Sigmoid colon (tissue), 7 donors: Measurements from ENCODE around the gene ARHGEF19. TPM values are rescaled to one million over a fixed set of nuclear protein-coding genes. Genes with fewer than 3 reads are reported as not detected.
"Not testable (repeated sequence)": the region's sequence is repeated elsewhere in the genome, so short reads cannot be mapped to it uniquely, and the experiment has no call there.

Experiments used
- DNase-seq: peaks from one replicate; pipeline ENCODE4 v3.0.0-alpha.2; 2019
- H3K27ac ChIP-seq, 4 donors: fragments of 200-600 bp; sonication (generic); one replicate each; pipeline ENCODE4 v1.5.1; 2016 to 2019; ENCODE audit warnings: mild to moderate bottlenecking in 1 of 4
- H3K27me3 ChIP-seq, 3 donors: fragments of 200-600 bp; sonication (generic); one replicate each; pipeline ENCODE4 v1.5.1; 2019; ENCODE audit warnings: mild to moderate bottlenecking in 1 of 3
- H3K36me3 ChIP-seq, 4 donors: fragments of 200-600 bp; sonication (generic); one replicate each; pipeline ENCODE4 v1.5.1; 2016 to 2019
- H3K4me1 ChIP-seq, 4 donors: fragments of 200-600 bp; sonication (generic); one replicate each; pipeline ENCODE4 v1.5.1; 2017 to 2019
- H3K4me3 ChIP-seq, 4 donors: fragments of 200-600 bp; sonication (generic); one replicate each; pipeline ENCODE4 v1.5.1; 2017 to 2019; ENCODE audit warnings: mild to moderate bottlenecking in 2 of 4, moderate library complexity in 1 of 4
- H3K9me3 ChIP-seq, 4 donors: fragments of 200-600 bp in 3 of 4; sonication (generic) in 3 of 4; one replicate each; pipeline versions ENCODE4 v1.5.1 to v1.6.1; 2013 to 2019
- EP300 ChIP-seq, 4 donors: sonication (generic); formaldehyde crosslinking; IDR thresholded peaks; one replicate each; pipeline ENCODE4 v1.6.1; 2017; ENCODE audit warnings: antibody characterized with exemption in 4 of 4
- POLR2A ChIP-seq, 2 donors: fragments of 450-650 bp; IDR thresholded peaks; one replicate each; pipeline ENCODE4 v1.6.1; 2016; ENCODE audit warnings: antibody characterized with exemption in 2 of 2, mild to moderate bottlenecking in 2 of 2, moderate library complexity in 2 of 2
- POLR2AphosphoS5 ChIP-seq, 4 donors: sonication (generic); formaldehyde crosslinking; IDR thresholded peaks; one replicate each; pipeline ENCODE4 v1.6.1; 2017; ENCODE audit warnings: antibody characterized with exemption in 4 of 4
- WGBS, 2 donors: extraction: QIAGEN DNeasy Blood & Tissue Kit; methylation state at CpG; one replicate each; pipeline ENCODE4 v1.1.7; 2013; 5-methylcytosine and 5-hydroxymethylcytosine counted together
- intact Hi-C: fragments of 100-400 bp; cut with DNase I; formaldehyde crosslinking; loops from one replicate; pipeline ENCODE4 v1.15.1; 2023
- polyA plus RNA-seq, 3 donors: library from polyadenylated mRNA; stranded (reverse); fragments of 200-250 nt; gene quantifications; one replicate each; pipeline ENCODE4 v1.2.3, GENCODE V29; 2013
- total RNA-seq, 4 donors: library from RNA; depleted of rRNA; stranded (reverse); fragments of >200 nt; gene quantifications; one replicate each; pipeline ENCODE4 v1.1.0, GENCODE V29; 2016
- TF ChIP-seq, protein P1 (sequence below), 4 experiments: fragments of 450-650 bp in 3 of 4; fragments of 200-600 bp in 1 of 4; IDR thresholded peaks; one replicate each; pipeline ENCODE4 v1.5.1; 2016 to 2019; ENCODE audit warnings: antibody characterized with exemption in 4 of 4, mild to moderate bottlenecking in 3 of 4, moderate library complexity in 2 of 4
- donor health status: healthy with polysubstance abuse.
- donor health status: Bipolar disorder and iron deficiency.
- donor health status: healthy.

The ARHGEF19 gene
- total and polyA plus RNA-seq, 7 donors: 2.5 to 10.8 (median 4.0) TPM; not detected in 1

DNA sequence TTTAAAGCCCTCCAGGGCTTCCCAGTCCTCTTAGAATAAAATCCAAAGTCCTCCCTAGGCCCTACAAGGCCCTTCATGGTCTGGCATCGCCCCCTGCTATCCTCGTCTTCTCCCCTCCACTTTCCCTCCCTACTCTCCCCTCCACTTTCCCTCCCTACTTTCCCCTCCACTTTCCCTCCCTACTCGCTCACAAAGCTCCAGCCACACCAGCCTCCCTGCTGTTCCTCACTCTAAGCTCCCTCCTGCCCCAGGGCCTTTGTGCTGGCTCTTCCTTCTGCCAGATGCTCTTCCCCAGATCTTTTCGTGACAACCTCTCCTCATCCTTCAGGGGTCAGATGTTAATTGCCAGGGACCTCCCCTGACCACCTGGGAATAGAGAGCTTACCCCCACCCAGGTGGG lies 12.8 kb downstream of the ARHGEF19 start:
- intact Hi-C loops: loop anchor here (10.0 kb wide), 1 partner anchor 165 kb away; the partner anchor contains the start of gene SZRD1
- WGBS, 2 donors: 95 to 96% methylated on average over 4 of the region's 4 CpGs
- H3K4me1 ChIP-seq: no peaks in the 10 kb centered on the region
- no peak for DNase-seq
- H3K4me3 ChIP-seq: no peak overlapping the region
- H3K27ac ChIP-seq: no peak overlapping the region
- H3K36me3 ChIP-seq: no peaks in the 10 kb centered on the region
- no peaks in the 10 kb centered on the region for H3K9me3 ChIP-seq
- H3K27me3 ChIP-seq: no peaks in the 10 kb centered on the region
- TF ChIP-seq POLR2AphosphoS5 (IDR thresholded peaks at IDR 0.05): no peak
- TF ChIP-seq POLR2A (IDR thresholded peaks at IDR 0.05): no peak
- no peak for TF ChIP-seq EP300 (IDR thresholded peaks at IDR 0.05)
- TF ChIP-seq, protein P1, sequence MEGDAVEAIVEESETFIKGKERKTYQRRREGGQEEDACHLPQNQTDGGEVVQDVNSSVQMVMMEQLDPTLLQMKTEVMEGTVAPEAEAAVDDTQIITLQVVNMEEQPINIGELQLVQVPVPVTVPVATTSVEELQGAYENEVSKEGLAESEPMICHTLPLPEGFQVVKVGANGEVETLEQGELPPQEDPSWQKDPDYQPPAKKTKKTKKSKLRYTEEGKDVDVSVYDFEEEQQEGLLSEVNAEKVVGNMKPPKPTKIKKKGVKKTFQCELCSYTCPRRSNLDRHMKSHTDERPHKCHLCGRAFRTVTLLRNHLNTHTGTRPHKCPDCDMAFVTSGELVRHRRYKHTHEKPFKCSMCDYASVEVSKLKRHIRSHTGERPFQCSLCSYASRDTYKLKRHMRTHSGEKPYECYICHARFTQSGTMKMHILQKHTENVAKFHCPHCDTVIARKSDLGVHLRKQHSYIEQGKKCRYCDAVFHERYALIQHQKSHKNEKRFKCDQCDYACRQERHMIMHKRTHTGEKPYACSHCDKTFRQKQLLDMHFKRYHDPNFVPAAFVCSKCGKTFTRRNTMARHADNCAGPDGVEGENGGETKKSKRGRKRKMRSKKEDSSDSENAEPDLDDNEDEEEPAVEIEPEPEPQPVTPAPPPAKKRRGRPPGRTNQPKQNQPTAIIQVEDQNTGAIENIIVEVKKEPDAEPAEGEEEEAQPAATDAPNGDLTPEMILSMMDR (IDR thresholded peaks at IDR 0.05): no peak

DNA sequence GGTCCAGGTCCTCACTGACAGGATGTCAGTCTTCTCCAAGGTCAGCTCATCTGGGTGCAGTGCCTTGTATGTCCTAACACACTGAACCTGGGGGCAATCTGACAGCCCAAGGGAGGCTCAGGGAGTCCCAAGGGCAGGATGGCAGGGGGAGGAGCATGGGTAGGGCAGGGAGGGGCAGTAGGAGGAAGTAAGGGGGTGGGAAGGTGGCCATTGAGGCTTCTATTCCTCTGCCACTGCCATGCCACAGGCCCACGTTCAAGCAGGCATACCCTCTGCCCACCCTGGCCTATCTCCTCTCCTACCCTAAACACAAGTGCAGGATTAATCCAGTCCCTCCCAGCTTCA lies 13.3 kb downstream of the ARHGEF19 start:
- Histone ChIP-seq H3K36me3 (no peaks in the 10 kb centered on the region), H3K4me1 (no peaks in the 10 kb centered on the region), H3K27me3 (no peaks in the 10 kb centered on the region), H3K4me3 (no peak overlapping the region), H3K9me3 (no peaks in the 10 kb centered on the region), H3K27ac (no peak overlapping the region)
- WGBS, 2 donors: 22 to 68% methylated on average over 1 of the region's 1 CpG
- TF ChIP-seq POLR2A (IDR thresholded peaks at IDR 0.05) (no peak), POLR2AphosphoS5 (IDR thresholded peaks at IDR 0.05) (no peak), EP300 (IDR thresholded peaks at IDR 0.05) (no peak)
- TF ChIP-seq, protein P1 (IDR thresholded peaks at IDR 0.05): no peak
- no peak for DNase-seq
- intact Hi-C loops: no loop called here

DNA sequence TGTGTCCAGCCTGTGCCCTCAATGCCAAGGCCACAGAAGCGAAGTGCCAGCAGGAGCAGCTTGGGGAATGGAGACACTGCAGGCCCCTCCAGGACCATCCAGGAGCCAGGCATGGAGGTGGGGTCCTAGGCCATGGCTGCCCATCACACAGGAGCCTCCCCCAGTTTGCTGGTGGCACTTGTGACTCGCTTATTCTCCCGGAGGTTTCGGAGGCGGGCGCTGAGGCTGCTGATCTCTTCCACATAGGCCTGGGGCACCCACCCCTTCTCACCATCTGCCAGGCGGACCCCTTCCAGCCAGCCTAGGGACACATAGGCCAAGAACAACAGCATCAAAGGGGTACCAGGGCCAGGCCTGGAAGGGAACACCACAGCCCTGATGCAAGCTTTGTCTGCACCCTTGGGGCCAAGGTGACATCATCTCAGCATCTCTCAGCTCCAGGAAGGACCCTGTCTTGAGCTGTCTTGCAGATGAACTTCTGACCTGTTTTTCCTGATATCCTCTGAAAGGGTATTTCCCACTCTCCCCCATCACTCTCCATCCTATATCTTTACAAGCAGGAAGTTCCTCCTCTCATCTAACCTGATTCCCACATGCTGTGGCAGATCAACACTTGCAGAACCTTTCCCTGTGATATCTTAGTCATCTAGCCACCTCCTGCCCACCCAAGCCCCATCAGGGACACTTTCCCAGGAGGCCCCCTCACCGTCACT lies 13.9 kb downstream of the ARHGEF19 start:
- TF ChIP-seq EP300 (IDR thresholded peaks at IDR 0.05) (no peak), POLR2AphosphoS5 (IDR thresholded peaks at IDR 0.05) (no peak), POLR2A (IDR thresholded peaks at IDR 0.05) (no peak)
- TF ChIP-seq, protein P1 (IDR thresholded peaks at IDR 0.05): no peak
- Histone ChIP-seq H3K36me3 (no peaks in the 10 kb centered on the region), H3K27me3 (no peaks in the 10 kb centered on the region), H3K9me3 (no peaks in the 10 kb centered on the region), H3K4me3 (no peak overlapping the region), H3K27ac (no peak overlapping the region), H3K4me1 (no peaks in the 10 kb centered on the region)
- no peak for DNase-seq
- WGBS, 2 donors: 92 to 93% methylated on average over 8 of the region's 8 CpGs
- intact Hi-C loops: no loop called here

DNA sequence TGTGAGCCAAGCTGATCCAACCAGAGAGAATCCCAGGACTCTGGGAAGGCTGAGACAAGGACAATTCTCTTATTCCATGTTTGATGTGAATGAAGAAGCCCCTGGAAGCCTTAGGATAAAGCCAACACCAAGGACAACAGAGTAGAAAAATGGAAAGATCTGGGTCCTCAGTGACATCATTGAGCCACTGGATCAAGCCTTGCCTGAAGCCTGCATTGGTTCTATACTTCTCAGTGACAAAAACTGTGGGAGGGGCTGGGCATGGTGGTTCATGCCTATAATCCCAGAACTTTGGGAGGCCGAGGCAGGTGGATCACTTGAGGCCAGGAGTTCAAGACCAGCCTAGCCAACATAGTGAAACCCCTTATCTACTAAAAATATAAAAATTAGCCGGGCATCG lies 15.6 kb downstream of the ARHGEF19 start:
- H3K27me3 ChIP-seq: no peaks in the 10 kb centered on the region
- no peaks in the 10 kb centered on the region for H3K36me3 ChIP-seq
- H3K27ac ChIP-seq: no peak overlapping the region
- TF ChIP-seq EP300 (IDR thresholded peaks at IDR 0.05): no peak
- no peak for TF ChIP-seq POLR2AphosphoS5 (IDR thresholded peaks at IDR 0.05)
- TF ChIP-seq, protein P1 (IDR thresholded peaks at IDR 0.05): no peak
- TF ChIP-seq POLR2A (IDR thresholded peaks at IDR 0.05): no peak
- no peaks in the 10 kb centered on the region for H3K4me1 ChIP-seq
- DNase-seq: no peak
- intact Hi-C loops: no loop called here
- no peaks in the 10 kb centered on the region for H3K9me3 ChIP-seq
- 60 to 64% methylated on average over 3 of the region's 3 CpGs for WGBS, 2 donors
- H3K4me3 ChIP-seq: no peak overlapping the region

DNA sequence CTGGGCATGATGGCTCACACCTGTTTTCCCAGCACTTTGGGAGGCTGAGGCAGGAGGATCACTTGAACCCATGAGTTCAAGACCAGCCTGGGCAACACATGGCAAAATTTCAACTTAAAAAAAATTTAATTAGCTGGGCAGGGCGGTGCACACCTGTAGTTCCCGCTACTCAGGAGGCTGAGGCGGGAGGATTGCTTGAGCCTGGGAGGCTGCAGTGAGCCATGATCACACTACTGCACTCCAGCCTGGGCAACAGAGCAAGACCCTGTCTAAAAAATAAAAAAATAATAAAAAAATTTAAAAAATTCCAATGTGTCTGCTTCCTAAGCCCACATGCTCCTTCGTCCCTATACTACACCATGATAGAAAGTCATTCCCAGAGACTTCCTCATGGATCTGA lies 16.3 kb downstream of the ARHGEF19 start:
- H3K36me3 ChIP-seq, H3K4me3 ChIP-seq, H3K9me3 ChIP-seq, H3K27ac ChIP-seq, DNase-seq, intact Hi-C loops, H3K27me3 ChIP-seq, H3K4me1 ChIP-seq: not testable (repeated sequence)
- 89 to 97% methylated on average over 4 of the region's 4 CpGs for WGBS, 2 donors
